ENCODE data around the gene ZNF57.
"Not testable (repeated sequence)": the region's sequence is repeated elsewhere in the genome, so short reads cannot be mapped to it uniquely, and the experiment has no call there.

Gene ZNF57

DNA sequence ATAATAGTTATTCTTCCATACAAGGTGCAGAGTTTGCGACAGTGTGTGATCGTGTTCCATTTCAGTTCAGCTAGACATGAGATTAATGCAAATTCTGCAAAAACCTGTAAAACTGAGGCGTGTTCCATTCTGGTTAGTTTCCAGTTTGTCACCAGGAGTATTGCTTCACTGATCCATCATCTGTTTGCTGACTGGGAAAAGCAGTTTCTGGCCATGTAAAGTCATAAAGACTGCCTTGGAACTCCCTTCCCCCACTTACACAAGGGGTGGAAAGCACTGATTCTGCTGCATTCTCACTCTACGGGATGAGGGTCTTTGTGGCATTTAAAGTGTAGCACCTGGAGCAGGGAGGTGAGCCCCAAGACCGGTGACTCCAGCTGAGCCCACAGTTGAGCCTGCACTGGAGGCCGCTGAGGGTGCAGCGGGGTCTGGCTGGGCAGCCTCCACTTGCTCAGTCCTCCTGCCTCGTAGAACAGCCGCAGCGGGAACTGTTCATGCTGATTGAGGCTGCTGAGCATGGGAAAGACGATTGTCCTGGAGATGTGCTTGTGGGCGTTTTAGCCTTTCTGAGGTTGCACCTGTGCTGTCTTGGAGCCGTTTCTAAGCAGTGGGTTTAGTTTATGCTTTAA is 2.0 kb downstream of the ZNF57 start:
- DNase-seq: no peak

DNA sequence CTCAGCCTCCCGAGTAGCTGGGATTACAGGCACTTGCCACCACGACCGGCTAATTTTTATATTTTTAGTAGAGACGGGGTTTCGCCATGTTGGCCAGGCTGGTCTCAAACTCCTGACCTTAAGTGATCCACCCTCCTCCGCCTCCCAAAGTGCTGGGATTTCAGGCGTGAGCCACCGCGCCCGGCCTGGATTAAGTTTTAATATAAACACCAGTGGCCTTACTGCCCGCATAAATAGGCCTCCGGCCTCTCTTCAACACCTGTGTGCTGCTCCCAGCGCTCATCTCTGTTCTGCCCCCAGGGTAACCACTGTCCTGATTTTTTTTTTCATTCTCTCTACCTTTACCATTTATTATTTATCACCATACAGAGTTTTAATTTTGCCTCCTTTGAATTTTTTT is 2.6 kb downstream of the ZNF57 start:
- DNase-seq: not testable (repeated sequence)

DNA sequence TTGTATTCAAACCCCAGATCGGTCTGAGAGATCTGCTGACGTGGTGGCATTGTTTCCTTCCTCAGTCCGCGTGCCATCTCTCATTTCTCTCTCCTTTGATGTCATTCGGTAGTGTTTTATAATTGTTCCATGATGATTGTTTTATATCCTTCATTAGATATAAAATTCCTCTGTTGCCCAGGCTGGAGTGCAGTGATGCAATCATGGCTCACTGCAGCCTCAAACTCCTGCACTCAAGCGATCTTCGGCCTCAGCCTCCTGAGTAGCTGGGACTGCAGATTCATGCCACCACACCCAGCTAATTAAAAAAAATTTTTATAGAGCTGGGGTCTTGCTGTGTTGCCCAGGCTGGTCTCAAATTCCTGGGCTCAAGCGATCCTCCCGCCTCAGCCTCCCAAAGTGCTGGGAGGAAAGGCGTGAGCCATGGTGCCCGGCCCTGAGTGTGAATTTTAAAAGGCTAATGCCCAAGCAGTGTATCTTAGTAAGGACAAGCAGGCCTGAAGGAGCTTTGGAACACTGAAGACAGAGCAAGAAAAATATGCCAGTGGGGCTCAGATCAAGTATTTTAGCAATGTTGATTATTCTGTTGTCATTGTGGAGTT is 5.3 kb downstream of the ZNF57 start:
- no peak for DNase-seq

DNA sequence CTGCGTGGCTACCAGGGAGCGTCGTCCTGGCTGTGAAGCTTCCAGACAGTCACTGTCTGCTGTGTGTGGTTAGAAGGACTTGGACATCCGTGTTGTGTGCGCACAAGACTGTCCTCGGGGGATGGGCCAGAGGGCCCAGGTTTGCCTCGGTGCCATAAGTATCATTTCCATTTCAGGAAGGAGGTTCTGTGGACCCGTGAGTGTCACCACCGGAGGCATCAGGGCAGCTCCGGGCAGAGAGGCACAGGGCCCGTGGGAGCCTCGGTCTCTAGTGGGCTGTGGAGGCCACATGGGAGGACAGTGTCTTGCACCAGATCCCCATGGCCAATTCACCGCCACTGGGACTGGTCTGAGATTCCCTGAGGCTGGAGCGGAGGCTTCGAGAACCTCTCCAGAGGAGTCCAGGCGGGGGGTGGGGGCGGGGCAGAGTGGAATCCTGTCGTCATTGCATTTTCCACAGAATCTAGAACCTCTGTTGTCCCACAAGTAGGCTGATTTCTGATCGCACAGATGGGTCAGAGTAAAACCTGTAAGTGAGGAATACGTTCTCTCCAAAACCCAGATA is 6.0 kb downstream of the ZNF57 start:
- no peak for DNase-seq

DNA sequence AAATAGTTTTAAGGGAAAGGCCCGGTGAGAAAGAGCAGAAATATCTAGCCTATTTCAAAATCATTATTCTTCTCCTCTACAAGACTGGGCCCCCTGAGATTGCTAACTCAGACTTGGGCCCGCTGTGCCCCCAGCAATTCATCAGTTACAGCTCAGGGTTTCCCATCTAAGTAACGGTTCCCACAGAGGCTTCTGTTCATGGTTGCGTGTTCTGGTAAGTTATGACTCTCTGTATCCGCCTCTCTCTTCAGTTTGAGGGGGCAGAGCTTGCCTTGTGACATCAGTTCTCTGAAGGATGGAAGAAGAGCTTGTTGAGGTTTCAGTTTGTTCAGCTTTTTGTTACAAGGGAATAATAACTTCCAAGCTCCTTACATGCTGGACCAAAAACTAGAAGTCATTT is 11.6 kb downstream of the ZNF57 start:
- DNase-seq: no peak

DNA sequence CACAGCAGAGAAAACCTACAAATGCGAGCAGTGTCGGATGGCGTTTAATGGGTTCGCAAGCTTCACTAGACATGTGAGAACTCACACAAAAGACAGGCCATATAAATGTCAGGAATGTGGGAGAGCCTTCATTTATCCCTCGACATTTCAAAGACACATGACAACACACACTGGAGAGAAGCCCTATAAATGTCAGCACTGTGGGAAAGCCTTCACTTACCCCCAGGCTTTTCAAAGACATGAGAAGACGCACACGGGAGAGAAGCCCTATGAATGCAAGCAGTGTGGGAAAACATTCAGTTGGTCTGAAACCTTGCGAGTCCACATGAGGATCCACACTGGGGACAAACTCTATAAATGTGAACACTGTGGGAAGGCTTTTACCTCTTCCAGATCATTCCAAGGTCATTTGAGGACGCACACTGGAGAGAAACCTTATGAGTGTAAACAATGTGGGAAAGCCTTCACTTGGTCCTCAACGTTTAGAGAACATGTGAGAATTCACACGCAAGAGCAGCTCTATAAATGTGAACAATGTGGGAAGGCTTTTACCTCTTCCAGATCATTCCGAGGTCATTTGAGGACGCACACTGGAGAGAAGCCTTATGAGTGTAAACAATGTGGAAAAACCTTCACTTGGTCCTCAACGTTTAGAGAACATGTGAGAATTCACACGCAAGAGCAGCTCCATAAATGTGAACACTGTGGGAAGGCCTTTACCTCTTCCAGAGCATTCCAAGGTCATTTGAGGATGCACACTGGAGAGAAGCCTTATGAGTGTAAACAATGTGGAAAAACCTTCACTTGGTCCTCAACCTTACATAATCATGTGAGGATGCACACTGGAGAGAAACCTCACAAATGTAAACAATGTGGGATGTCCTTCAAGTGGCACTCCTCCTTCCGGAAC is 16.8 kb downstream of the ZNF57 start:
- no peak for DNase-seq

DNA sequence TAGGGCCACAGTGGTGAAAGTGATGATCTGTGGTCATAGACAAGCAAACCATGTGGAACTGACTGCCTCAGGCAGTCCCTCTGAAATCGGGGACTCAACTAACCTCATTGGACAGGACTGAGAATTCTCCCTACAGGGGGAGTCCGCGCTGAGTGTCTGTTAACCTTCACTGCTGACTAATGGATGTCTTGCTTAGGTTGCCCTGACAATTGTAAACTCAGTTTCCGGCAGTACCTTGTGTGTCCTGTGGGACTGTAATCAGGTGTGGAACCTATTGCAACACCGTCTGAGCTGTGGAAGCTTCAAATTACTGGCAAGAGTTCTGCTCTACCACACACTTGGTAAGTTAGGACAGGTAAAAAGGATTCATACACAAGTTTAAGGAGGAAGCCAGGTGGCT is 22.3 kb downstream of the ZNF57 start:
- no peak for DNase-seq

DNA sequence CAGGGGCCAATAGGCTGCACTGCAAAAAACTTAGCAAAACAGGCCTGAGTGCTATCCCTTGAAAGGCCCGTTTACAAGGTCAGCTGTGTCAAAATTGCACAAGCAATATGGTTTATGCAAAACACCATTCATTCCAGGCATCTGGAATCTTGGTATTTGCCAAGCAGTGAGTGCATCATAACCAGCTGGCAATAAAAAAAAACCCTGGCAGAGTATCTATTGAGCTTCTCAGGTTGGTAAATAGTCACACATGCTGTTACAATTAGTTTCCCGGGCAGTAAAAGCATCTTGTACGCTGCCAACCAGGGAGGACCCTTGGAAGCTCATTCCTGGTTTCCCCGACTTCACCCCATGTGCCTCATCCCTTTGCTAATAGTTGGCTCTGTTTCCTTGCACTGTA is 22.8 kb downstream of the ZNF57 start:
- DNase-seq: no peak

DNA sequence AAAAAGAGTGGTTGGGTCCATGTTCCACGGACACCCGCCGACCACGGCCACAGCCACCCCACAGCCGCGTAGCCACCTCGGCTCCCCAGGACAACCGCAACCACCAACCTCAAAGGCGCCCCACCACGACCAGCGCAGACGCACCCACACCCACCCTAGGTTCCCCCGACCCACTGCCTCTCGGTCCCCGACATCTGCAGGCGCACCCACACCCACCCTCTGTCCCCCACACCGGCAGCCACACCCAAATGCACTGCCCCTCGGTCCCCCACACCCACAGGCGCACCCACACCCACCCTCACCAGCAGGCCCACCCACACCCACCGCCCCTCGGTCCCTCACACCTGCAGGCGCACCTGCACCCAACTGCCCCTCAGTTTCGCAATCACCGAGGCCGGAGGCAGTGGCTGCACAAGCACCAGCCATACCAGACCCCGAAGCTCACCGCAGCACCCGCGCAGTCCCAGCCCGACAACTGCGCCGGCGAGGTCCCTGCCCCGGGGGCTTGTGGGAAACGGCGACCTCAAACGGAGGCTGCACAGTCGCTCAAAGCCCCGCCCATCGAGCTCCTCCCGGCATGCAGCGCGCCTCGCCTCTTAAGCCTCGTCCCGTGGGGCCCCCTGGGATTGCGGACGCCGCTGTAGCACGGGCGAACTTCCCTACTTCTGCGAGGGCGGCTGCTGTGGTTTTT is 25.8 kb downstream of the ZNF57 start:
- no peak for DNase-seq

DNA sequence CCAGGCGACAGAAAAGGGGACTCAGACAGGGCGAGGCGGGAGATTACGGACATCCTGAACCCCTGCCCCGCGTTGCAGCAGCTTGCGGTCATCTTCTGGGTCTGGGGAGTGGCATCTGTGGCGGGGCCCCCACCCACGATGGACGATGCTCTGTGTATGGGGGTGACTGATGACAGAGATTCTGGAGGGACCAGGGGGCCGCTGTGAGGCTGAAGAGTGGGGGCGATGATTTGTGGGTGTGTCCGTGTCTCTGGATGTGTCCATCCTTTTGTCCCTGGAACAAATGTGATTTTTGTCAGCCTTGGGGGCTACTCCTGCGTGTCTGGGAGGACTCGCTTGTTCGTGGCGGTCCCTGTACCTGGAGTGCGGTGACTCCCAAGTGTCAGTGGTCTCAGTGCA is 26.3 kb downstream of the ZNF57 start:
- DNase-seq: no peak

DNA sequence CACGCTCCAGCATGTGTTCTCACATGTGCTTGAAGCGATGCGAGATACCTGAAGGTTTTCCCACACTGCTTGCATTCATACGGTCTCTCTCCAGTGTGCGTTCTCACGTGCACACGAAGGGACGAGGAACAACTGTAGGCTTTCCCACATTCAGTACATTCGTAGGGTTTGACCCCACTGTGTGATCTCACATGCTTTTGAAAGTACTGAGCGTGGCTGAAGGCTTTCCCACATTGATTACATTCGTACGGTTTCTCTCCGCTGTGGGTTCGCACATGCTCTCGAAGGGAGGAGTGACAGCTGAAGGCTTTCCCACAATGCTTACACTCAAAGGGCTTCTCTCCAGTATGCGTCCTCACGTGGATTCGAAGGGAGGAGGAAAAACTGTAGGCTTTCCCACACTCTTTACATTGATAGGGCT is 32.8 kb downstream of the ZNF57 start:
- no peak for DNase-seq

DNA sequence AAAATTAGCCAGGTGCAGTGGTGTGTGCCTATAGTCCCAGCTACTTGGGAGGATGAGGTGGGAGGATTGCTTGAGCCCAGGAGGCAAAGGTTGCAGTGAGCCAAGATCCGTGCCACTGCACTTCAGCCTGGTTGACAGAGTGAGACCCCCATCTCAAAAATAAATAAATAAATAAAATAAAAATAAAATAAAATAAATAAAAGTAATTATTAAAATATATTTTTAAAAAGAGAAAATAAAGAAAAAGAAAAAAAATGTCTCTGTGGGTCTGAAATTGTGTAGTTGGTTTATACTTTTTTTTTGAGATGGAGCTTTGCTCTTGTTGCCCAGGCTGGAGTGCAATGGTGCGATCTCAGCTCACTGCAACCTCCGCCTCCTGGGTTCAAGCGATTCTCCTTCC is 35.1 kb downstream of the ZNF57 start:
- DNase-seq: not testable (repeated sequence)

DNA sequence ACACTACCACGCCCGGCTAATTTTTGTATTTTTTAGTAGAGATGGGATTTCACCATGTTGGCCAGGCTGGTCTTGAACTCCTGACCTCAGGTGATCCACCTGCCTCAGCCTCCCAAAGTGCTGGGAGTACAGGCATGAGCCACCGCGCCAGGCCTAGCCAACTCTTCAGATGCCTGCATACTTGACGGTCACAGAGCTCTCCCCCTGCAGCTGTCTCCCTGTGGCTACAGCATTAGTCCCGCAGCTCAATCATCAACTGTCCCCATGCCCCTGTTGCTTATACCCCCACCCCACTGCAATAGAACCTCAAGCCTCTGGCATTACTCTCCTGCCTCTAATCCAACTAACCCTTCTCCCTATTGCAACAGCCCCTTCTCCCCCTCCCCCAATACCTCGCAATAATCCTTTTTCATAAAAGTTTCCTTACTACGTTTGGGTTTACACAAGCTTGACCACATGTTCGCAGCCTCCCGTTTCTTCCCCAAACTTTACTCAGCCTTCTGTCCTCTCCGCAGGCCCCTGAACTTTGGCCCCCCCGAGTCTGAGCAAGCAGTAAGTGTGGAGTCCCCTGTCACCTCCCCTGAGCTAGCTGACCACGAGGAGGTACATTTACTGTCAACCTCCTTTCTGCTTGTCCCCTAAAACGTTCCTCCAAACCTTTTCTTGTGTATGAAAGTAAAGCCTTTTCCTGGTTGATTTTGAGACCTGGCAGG is 42.4 kb downstream of the ZNF57 start:
- DNase-seq: no peak

DNA sequence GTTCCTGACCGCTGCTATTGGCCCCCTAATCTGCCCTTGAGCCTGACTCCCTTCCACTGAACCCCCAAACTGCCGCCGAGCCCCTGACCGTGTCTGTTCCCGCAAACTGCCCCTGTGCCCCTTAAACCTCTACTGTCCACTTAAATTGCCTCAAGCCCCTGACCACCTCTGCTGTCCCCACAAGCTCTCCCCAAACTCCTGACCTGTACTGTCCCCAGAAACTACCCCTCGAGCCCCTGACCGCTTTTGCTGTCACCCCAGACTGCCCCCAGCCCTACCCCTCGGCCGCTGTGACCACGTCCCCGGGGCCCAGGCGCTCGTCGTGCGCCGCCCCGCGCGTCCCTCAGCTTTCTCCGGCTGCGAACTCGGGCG is 43.7 kb downstream of the ZNF57 start:
- no peak for DNase-seq

DNA sequence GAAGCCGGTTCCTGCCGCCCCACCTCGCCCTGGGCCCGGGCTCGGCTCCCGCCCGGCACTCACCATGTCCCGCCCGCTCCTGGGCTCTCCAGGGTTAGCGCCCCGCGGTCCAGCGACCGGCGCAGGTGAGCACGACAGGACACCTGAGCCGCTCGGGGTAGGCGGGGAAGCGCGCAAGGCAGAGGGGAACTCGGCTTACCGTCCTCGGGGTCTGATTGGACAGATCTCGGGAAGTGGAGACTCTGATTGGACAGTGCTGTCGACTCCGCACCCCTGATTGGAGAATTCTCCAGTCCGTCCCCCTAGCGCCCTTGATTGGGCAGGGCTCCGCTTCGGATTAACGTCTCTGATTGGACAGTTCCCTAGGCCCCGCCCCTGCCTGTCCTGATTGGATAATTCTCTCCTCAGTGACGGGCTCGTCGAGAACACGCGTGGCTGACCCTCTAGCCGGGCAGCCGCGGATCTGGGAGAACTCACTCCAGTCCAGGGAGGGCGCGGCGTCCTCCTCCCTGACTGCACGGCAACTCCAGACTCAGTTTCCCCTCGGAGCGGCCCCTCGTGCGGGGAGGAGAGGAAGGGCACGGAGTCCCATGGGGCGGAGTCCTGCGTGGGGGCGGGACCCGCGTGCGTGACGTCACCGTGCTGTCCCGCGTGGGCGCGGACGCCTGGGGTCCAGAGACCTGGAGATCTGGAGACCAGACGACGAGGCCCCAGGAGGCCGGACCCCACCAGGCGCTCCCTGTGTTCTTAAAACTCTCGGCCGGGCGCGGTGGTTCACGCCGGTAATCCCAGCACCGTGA is 44.2 kb downstream of the ZNF57 start, which contains the start of gene ZNF77:
Gene ZNF77, minus strand, starts transcription at position 197 of the 800 bp plus-strand sequence. Its CDS starts 131 bp downstream, at position 66.
- DNase-seq: peak; percentile 92

DNA sequence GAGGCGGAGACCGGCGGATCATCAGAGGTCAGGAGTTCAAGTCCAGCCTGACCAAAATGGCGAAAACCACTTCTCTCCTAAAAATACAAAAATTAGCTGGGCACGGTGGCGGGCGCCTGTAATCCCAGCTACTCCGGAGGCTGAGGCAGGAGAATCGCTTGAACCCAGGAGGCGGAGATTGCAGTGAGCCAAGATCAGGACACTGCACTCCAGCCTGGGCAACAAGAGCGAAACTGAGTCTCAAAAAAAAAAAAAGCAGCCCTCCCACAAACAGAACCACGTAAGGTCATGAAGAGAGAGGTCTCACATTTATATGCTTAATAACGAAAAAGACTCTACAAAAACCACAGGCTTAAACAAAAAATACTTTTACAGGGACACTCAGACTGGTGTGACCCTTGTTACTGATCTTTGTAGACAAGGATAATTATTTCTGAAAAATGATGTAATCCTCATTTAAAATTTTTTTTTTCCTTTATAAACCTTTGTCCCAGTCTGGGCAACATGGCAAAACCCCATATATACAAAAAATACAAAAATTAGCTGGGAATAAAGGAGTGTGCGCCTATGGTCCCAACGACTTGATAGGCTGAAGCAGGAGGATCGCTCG is 45.0 kb downstream of the ZNF57 start:
- no peak for DNase-seq

DNA sequence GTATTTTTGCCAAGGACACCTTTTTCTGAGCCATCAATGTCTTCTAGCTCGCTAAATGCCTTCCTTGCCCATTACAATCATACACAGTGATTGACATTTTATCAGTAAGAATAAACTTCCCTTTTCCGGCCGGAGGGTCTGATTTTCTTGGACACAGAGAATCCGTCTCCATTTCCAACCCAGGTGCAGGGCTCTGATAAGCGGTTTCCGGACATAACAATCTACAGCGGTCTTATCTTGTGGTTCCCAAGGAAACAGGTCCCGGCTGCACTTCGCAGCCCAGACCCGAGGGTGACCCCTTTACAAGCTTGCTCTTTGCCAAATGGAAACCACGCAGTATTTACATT is 49.2 kb downstream of the ZNF57 start:
- no peak for DNase-seq

DNA sequence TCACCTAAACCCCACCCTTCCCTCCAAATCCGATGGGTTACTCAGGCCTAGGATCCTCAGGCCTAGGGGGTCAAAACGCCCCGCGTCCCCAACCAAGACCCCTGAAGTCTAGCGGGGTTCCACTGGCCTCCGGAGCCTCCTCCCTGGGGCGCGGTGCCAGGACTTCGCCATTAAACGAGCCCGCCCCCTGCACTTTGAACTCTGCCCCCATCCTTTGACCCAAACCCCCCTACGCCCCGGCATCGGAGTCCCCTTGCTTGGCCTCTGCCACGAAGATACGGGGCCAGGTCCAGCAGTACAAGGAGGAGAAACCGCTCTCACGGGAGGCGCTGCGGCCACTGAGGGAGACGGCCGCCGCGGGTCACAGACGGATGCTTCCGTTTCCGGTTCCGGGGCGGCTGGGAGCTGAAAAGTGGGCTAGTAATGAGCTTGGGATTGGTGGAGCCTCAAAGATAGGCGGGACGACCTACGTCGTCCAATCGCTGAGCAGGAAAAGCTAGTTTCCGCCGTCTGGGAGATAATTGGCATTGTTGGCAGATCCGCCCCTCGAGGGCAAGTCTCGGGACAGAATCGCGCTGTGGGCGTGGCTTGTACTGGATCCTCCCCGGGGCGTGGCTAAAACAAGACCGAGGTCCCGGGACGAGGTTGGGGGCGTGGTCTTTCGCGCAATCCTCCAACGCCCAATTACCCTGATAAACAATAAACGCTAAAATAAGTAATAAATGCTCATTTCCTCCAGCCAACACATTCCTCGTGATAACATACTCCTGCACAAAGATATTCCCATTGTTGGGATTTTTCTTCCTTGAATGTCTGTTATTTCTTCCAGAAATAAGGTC is 49.8 kb downstream of the ZNF57 start:
- DNase-seq: peak; percentile 95

DNA sequence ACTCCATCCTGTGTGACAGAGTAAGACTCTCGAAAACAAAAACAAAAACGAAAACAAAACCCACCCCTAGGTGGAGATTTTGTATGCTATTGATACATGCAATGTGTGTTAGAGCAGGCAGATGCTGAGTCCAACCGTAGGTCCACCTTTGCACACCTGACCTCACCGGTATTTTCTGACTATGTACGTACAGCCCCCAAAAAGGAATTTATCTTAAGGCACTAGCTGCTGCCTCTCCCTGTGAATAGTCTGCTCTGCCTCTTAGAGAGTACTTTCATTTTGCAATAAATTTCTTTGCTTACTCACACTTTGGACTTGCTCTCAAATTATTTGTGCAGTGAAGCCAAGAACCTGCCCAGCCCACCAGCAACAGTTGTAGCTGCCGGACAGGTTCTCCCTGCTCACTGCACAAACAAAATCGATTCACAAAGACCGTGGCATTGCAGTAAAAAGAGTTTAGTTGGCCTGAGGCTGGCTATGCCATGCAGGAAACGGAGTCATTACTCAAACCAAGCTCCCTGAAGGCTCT is 52.3 kb downstream of the ZNF57 start:
- DNase-seq: no peak

DNA sequence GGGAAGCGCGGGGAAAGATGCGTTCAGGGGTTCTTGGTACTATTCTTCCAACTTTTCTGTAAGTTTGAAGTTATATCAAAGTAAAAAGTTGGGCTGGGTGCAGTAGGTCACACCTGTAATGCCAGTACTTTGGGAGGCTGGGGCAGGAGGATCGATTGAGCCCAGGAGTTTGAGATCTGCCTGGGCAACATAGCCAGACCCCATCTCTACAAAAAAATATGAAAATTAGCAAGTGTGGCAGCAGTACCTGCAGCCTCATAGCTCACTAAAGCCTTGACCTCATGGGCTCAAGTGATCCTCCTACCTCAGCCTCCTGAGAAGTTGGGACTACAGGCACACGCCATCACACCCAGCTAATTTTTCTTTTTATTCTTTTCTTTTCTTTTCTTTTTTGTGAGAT is 56.4 kb downstream of the ZNF57 start:
- DNase-seq: no peak

All from SIG-M5 (cell line).